Hippocampal formation (tissue), 2 donors: ENCODE measurements around the gene HSP90AB1.
A peak's percentile ranks its signal among the peaks of the same experiment; 100 is the strongest.

Experiments used
- DNase-seq, 2 donors: peaks; one replicate each; lab custom pipeline; 2025; lab: John Stamatoyannopoulos, UW

HSP90AB1 gene

DNA sequence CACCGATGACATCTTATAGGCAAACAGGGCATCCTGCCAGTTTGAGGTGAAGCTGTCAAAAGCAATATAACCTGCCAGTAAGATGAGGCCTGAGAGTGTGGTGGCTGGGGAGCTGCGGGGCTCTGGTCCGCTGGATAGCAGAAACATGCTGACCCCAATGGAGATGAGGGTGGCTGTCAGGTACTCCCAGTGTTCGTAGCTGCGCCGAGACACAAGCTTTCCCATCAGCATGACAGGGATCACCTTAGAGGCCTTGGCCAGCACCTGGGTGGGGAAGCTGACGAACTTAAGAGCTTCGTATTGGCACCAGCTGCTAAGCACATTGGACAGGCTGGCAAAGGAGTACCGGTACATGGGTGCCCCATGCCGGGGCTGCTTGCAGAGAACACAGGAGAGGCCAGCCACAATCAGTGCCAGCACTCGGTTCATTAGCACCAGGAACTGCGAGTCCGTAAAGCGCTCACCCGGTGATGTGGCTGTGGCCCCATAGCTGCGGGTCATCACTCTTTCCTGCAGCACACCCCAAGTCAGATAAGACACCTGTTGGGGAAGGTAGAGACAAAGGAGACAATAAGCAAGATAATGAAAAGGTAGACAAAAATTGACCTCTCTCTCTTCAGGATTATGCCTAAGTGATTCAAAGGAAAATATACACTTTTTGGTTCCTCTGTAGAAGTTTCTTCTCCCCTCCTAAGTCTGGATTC is 8.4 kb downstream of the HSP90AB1 start:
- no peak for DNase-seq

- no peak for DNase-seq
Measured at GRCh38 chr6:44255871-44256774, 9.2 kb downstream of the HSP90AB1 start.

- DNase-seq: no peak
Measured at GRCh38 chr6:44256775-44257024, 9.8 kb downstream of the HSP90AB1 start.

GRCh38 chr6:44257025-44257752 is 10.3 kb downstream of the HSP90AB1 start, which contains the start of gene SLC35B2:
TSS of gene SLC35B2 (minus strand) at chr6:44257528. CDS start at chr6:44257410, 118 bp downstream.
- peak; percentile 90 to 91 for DNase-seq

GRCh38 chr6:44257753-44258324 is 10.9 kb downstream of the HSP90AB1 start:
- DNase-seq: no peak

DNA sequence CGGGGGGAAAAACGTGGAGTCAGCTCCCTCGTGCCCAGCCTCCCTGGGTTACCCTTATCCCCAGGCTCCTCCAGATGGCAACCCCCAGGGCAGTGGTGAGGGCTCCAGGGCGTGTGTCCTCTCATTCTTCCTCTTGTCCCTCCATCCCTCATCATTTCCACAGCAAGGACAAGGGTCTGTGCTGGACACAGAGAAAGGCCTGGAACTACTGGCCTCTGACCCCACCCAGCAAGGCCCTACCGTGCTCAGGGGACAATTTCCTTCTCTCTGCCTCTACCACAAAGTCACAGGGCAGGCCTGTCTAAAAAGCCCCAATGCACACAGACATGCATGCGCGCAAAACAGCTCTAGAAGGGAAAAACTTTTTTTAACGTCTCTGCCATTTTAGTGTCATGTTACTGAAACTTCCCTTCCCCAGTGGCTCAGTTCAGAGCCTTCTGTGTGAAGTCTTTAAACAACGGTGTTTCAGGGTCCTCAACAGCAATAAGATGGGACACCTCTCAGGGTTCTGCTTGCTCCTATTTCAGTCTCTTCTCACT is 11.5 kb downstream of the HSP90AB1 start:
- no peak for DNase-seq

GRCh38 chr6:44258921-44259320 is 12.0 kb downstream of the HSP90AB1 start:
- DNase-seq: no peak

DNA sequence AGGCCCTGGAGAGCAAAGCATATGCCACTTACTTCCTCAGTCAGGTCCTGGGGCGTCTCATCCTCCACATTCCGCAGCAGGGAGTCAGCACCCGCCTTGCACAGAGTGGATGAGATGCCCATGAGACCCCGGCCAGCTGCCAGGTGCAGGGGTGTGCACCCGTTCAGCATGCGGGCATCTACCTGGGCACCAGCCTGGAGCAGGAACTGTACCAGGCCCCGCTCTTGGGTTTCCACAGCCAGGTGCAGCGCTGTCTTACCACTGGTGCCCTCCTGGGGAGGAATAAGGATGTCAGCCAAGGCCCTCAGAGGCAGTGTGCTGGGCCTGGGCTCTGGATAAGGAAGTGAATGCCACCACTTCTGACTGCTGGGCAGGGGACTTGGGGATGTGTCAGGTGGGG is 13.1 kb downstream of the HSP90AB1 start:
- DNase-seq: no peak

- no peak for DNase-seq
Measured at GRCh38 chr6:44260451-44261297, 13.8 kb downstream of the HSP90AB1 start.

GRCh38 chr6:44261581-44261980 is 14.7 kb downstream of the HSP90AB1 start:
- DNase-seq: no peak

DNA sequence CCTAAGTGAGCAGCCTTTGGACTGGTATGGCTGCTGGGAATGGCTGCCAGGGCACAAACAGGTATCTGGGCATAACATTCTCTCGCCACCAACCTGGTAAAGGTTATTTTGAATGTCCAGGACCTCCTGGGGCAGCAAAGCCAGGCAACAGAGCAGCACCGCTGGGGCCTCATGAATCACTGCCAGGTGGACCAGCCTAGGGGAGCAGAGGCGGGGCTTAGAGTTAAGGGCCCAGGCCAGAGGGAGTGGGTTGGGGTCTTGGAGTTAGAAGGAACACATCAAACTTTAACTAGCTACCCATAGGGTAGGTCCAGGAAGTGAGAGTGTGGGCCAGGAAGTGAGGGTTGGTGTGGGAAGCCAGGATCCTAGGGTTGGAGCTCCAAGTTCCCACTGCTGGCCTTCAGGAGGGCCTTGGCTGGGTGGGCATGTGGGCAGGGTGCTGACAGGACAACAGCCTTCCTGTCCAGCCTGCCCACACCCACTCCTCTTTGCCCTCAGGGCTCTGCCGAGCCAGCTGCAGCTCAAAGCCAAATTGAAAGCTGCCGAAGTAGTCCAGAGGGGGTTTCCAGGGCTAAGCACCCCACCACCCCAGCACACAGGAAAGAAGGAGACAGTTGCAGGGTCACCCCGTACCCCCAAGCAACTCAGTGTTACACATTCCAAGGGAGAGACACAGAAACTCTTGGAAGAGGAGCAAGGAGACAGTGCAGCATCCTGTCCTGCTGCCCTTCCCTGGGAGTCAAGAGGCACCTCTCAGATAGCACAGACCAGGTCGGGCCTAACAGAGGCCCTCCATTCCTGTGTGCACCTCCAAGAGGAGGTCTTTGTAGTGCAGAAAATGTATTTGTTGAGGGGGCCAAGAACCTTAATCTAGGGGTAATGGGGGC is 15.8 kb downstream of the HSP90AB1 start:
- no peak for DNase-seq

DNA sequence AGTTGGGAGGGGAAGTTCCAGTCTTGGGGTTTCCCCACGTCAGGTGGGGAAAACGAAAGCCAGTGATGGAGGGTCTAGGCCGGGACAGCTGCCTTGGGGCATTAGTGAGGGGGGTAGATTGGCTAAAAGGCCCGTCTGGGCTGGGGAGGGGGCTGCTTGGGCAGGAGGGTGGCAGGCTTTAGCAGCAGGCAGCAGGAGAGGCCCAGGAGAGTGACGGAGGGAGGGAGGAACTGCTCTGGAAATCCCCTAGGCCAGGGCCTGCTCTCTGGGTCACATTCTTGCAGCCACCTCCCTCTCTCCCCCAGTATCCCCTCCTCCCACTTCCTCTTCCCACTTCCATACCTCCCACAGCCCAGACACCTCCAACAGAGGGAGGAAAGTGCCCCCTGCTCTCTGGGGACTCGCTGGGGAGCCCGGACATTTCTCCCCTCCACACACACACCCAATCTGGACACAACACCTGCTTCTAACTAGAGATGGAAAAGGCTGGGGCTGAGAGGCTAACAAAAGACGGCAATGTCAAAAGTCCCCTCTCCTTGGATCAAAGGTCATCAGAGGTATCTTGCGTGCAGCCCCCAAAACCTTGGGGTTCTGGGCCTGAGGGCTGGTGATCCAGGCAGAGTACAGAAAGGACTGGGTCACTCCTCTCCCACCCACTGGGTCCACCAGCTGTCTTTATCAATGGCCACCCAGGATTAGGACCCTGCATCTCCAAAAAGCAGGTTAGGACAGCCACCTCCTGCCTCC is 16.6 kb downstream of the HSP90AB1 start:
- no peak for DNase-seq

DNA sequence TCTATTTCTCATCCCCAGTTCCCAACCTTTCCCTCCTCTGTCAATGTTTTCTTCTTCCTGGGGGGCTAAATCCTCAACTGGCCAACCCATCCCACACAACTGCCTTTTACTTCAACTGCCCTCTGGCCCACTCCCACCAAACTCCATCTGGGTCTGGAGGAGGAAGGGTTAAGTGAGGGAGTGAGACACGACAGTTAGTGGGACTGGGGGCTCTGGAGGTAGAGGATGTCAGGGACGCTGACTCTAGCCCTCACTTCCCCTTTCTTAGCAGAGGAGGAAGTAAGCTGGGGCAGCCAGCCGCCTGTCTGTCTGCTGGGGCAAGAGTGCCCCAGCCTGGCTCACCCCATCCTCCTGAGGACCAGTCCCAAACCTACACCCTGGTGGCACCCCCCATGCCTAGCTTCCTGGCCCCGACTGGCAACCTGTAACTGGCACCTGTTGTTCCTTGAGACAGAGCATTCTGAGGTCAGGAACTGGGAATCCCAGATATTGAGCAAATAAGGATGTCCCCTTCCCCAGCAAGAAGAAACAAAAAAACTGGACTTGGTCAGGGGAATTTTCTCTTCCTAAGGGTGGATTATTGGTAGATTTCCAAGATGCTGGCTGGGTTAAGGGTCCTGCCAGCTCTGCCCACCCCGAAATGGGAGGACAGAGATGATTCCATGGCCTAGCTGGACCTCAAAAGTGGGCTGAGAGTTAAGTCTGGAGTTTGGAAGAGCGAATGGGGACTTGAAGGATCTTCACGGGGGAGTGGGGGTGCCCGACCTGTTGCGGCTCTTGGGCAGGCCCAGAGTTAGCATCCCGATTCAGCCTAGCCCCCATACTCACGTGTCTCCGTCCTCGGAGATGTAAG is 17.5 kb downstream of the HSP90AB1 start:
- DNase-seq: no peak

DNA sequence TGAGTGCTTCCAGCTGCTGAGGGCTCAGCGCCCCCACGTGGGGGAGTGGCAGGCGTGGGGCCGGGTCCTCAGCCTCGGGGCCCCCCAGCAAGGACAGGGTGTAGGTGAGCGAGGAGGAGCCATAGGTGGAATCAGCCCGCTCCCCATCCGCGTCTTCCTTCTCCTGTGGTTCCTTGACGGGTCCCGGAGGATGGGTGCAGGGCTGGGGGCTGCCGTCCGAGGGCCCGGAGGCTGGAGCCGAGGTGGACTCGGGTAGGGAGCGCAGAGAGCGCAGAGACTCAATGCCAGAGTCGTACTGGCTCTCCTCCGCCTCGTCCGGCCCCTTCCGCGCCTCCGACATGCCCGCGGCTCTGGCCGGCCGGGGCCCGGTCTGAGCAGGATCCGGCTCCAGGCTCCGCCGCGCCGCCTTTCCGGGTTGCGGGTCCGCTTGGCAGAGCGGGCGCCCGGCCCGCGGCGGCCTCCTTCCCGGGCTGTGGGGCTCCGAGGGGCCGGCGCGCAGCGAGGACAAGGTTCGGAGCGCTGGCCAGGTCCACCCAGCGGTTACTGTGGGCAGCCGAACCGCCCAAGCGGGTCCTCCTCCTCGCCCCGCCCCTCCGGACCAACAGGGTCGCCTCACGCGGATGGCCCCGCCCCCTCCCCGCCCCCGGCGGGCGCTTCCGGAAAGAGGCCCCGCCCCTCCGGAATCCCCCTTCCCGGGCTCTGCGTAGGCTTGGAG is 18.3 kb downstream of the HSP90AB1 start, which contains the start of gene NFKBIE:
TSS of gene NFKBIE (minus strand) at position 545 of the 715 bp plus-strand sequence. CDS start at position 340, 205 bp downstream.
- DNase-seq: peak; percentile 85 to 86

DNA sequence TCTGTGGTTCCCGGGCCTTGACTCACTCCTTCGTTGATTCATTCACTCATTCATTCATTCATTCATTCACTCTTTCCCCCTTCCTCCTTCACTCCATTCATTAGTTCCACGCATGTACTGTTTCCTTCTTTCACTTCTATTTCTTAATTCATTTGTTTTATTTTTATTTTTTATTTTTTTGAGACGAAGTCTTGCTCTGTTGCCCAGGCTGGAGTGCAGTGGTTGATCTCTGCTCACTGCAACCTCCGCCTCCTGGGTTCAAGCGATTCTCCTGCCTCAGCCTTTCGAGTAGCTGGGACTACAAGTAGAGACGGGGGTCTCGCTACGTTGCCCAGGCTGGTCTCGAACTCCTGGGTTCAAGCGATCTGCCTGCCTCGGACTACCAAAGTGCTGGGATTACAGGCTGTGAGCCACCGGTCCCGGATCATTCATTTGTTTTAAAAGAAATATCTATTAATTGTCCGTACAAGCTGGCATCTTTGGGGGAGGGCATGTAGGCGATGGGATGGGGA is 18.9 kb downstream of the HSP90AB1 start:
- DNase-seq: no peak

- no peak for DNase-seq
Measured at GRCh38 chr6:44266347-44266746, 19.4 kb downstream of the HSP90AB1 start.

DNA sequence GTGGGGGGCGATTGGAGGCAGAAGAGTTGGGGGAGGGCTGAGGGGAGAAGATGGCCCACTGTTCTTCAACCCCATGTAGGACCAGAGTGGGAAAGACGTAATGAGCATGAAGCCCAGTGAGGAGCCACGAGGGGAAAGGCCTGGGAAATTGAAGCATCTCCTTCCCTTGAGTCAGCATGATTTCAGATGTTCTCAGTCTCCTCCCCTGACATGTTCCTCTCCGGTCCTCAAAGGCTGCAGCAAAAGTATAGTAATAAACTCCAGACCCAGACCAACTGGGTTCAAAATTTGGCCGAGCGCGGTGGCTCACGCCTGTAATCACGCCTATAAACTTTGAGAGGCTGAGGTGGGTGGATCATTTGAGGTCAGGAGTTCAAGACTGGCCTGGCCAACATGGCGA is 20.4 kb downstream of the HSP90AB1 start:
- no peak for DNase-seq
